AG09319 (cell line): ENCODE results near the gene CAP2.

Source experiments
- DNase-seq: peaks from one replicate; pipeline ENCODE4 v3.0.0-alpha.2; 2010; ENCODE audit warnings: low read depth; ENCODE audit errors: extremely low read depth
- TF ChIP-seq, protein P1 (sequence below): IDR thresholded peaks from 2 replicates; pipeline ENCODE4 v1.5.1; 2011; ENCODE audit warnings: low read depth, mild to moderate bottlenecking, inconsistent platforms, low read length, moderate library complexity

CAP2 gene

DNA sequence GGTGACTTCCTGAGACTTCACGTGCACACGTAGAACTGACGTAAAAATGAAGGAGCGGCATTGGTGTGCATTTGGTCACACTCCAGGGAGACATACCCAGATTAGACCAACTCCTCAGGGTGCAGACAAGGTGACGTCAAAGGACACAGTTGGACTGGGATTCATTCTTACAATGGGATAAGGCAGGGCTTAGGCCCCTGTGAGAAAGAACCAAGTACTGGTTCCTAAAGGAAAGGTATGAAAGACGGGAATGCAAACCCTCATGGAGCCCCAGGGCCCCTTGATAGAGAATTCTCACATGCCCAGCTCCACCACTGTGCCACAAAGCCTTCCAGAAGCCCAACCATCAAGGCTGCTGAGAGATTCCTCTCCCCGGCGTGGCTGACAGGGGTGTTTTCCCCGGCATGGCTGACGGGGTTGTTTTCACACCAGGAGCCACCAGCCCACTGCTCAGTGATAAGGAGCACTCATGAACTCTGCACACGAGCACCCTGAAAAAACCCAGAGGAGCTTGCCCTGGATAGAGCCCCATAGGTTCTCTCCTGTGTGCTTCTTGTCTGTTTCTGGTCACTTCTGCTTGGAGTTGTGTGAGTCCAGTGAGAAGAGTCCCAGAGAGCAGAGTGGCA is 90.1 kb downstream of the CAP2 start:
- no peak for DNase-seq
- TF ChIP-seq, protein P1, sequence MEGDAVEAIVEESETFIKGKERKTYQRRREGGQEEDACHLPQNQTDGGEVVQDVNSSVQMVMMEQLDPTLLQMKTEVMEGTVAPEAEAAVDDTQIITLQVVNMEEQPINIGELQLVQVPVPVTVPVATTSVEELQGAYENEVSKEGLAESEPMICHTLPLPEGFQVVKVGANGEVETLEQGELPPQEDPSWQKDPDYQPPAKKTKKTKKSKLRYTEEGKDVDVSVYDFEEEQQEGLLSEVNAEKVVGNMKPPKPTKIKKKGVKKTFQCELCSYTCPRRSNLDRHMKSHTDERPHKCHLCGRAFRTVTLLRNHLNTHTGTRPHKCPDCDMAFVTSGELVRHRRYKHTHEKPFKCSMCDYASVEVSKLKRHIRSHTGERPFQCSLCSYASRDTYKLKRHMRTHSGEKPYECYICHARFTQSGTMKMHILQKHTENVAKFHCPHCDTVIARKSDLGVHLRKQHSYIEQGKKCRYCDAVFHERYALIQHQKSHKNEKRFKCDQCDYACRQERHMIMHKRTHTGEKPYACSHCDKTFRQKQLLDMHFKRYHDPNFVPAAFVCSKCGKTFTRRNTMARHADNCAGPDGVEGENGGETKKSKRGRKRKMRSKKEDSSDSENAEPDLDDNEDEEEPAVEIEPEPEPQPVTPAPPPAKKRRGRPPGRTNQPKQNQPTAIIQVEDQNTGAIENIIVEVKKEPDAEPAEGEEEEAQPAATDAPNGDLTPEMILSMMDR: no peak

- no peak for DNase-seq
- TF ChIP-seq, protein P1: no peak
These were observed 90.9 kb downstream of the CAP2 start for GRCh38 chr6:17484201-17484849.

DNA sequence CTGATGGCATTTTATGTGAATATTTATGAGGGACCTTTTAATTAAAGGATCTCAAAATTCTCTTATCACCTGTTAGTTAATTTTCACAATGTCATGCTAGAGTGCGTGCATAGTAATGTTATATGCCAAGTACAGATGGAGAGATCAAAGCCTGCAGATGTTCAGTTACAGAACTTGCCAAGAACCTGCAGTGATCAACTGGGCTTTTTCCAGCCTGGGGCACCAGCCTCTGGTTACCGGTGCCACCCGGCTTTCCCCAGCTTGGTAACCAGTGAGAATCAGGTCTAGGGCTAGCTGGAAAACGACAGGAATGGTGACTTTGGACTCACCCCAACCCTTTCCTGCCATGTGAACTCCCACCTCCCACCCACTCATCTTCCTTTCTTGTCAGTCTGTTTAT is 91.8 kb downstream of the CAP2 start:
- TF ChIP-seq, protein P1: no peak

GRCh38 chr6:17485946-17486345 is 92.6 kb downstream of the CAP2 start:
- DNase-seq: no peak
- TF ChIP-seq, protein P1: no peak

More for the DNA sequence above, 91.8 kb downstream of the CAP2 start:
- no peak for DNase-seq

DNA sequence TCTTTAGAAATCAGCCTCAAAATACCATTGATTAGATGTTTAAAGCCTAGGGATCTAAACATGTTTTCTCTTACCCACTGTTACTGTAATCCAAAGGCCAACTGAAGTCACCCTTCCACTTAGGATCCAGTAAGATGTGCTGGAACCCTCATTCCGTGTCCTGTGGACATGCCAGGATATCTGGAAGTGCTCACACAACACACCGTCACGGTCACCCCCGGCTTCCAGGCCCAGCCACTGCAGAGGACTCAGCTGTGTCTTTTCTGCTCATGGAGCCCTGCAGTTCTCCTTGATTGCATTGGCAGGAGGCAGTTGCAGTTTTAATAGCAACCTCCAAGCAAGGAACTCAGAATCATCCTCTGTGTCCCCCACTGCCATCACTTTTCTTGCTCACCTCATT is 93.3 kb downstream of the CAP2 start:
- no peak for DNase-seq
- TF ChIP-seq, protein P1: no peak

DNA sequence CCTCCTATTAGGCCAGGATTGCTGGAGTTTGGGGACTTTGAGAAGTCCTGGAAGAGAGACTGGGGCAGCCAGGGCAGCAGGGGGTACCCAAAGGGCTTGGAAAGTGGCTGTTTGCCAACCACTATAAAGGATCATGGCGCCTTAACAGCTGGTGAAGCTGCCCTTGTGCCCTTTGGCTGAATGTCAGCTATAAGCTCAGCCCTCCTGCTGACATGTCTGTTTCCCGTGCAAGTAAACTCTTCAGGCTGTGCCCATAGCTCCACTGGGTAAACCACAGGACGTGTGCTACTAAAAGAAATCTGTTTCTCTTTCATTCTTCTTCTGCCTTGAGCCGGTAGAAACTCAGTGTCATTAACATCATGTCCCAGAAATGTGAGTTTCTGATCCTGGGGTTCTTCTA is 97.3 kb downstream of the CAP2 start:
- DNase-seq: no peak
- TF ChIP-seq, protein P1: no peak

GRCh38 chr6:17491416-17492142 is 98.2 kb downstream of the CAP2 start:
- TF ChIP-seq, protein P1: no peak

More at GRCh38 chr6:17491416-17492142, 98.2 kb downstream of the CAP2 start:
- no peak for DNase-seq
